ENCODE data around the gene DPYD. TPM values are rescaled to one million over a fixed set of nuclear protein-coding genes. Genes with fewer than 3 reads are reported as not detected.

Gene DPYD
- total and polyA plus RNA-seq, 7 experiments from 2014 or later, result 52.6 to 87.2 (median 57.4) TPM

- Histone ChIP-seq H3K36me3 (ENCODE audit: control insufficient read depth in 2 of 3, insufficient read depth in 3 of 3, low read length in 3 of 3) (peaks cover 4 to 18% (median 7%) of the 10 kb centered on the region in 3 experiments), H3K9me3 (ENCODE audit: control insufficient read depth in 2 of 3, low read length in 3 of 3) (no peaks in the 10 kb centered on the region), H3K27ac (ENCODE audit: low read depth, low read length) (no peak overlapping the region), H3K4me3 (ENCODE audit: low read length) (no peak overlapping the region), H3K4me1 (ENCODE audit: control insufficient read depth in 2 of 2, insufficient read depth in 2 of 2, low read length in 2 of 2) (no peaks in the 10 kb centered on the region), H3K27me3 (ENCODE audit: control insufficient read depth in 2 of 2, insufficient read depth in 2 of 2, low read length in 2 of 2) (no peaks in the 10 kb centered on the region)
- CTCF ChIA-PET, result no interaction called here
- POLR2A ChIA-PET, result no interaction called here
- Mint-ChIP-seq H3K4me3 (no peak overlapping the region), H3K4me1 (no peaks in the 10 kb centered on the region), H3K27ac (no peak overlapping the region), H3K9me3 (no peaks in the 10 kb centered on the region), H3K27me3 (no peaks in the 10 kb centered on the region), H3K36me3 (peaks cover 5 to 62% (median 49%) of the 10 kb centered on the region in 5 donors)
- no peak for DNase-seq
- no peak for ATAC-seq
- intact Hi-C loops (cut with micrococcal nuclease), result no loop called here
Observed at GRCh38 chr1:97570691-97571090, 350.1 kb downstream of the DPYD start.

GRCh38 chr1:97567000-97567749 lies 353.7 kb downstream of the DPYD start:
- no peak overlapping the region for H3K4me3 Mint-ChIP-seq
- DNase-seq, result no peak
- H3K27ac Mint-ChIP-seq, result no peak overlapping the region
- no peak overlapping the region for H3K4me3 ChIP-seq (ENCODE audit: low read length)
- ATAC-seq, result no peak
- H3K27ac ChIP-seq (ENCODE audit: low read depth, low read length), result no peak overlapping the region
- H3K36me3 ChIP-seq (ENCODE audit: control insufficient read depth in 2 of 3, insufficient read depth in 3 of 3, low read length in 3 of 3), result peaks cover 0 to 14% (median 3%) of the 10 kb centered on the region in 3 experiments
- POLR2A ChIA-PET, result no interaction called here
- H3K27me3 Mint-ChIP-seq, result no peaks in the 10 kb centered on the region
- peaks cover 0 to 2% (median 0%) of the 10 kb centered on the region in 7 donors for H3K4me1 Mint-ChIP-seq
- no peaks in the 10 kb centered on the region for H3K9me3 Mint-ChIP-seq
- H3K4me1 ChIP-seq (ENCODE audit: control insufficient read depth in 2 of 2, insufficient read depth in 2 of 2, low read length in 2 of 2), result no peaks in the 10 kb centered on the region
- H3K27me3 ChIP-seq (ENCODE audit: control insufficient read depth in 2 of 2, insufficient read depth in 2 of 2, low read length in 2 of 2), result no peaks in the 10 kb centered on the region
- intact Hi-C loops (cut with micrococcal nuclease), result no loop called here
- H3K36me3 Mint-ChIP-seq, result peaks cover 3 to 63% (median 54%) of the 10 kb centered on the region in 5 donors
- CTCF ChIA-PET, result no interaction called here
- no peaks in the 10 kb centered on the region for H3K9me3 ChIP-seq (ENCODE audit: control insufficient read depth in 2 of 3, low read length in 3 of 3)

- Histone ChIP-seq H3K4me3 (ENCODE audit: low read length) (no peak overlapping the region), H3K36me3 (ENCODE audit: control insufficient read depth in 2 of 3, insufficient read depth in 3 of 3, low read length in 3 of 3) (peaks cover 0 to 8% (median 1%) of the 10 kb centered on the region in 3 experiments), H3K27me3 (ENCODE audit: control insufficient read depth in 2 of 2, insufficient read depth in 2 of 2, low read length in 2 of 2) (no peaks in the 10 kb centered on the region), H3K27ac (ENCODE audit: low read depth, low read length) (no peak overlapping the region), H3K9me3 (ENCODE audit: control insufficient read depth in 2 of 3, low read length in 3 of 3) (no peaks in the 10 kb centered on the region), H3K4me1 (ENCODE audit: control insufficient read depth in 2 of 2, insufficient read depth in 2 of 2, low read length in 2 of 2) (no peaks in the 10 kb centered on the region)
- ATAC-seq (no peak), DNase-seq (no peak)
- Mint-ChIP-seq H3K36me3 (peaks cover 3 to 64% (median 55%) of the 10 kb centered on the region in 5 donors), H3K27ac (no peak overlapping the region), H3K27me3 (no peaks in the 10 kb centered on the region), H3K9me3 (no peaks in the 10 kb centered on the region), H3K4me1 (peaks cover 0 to 2% (median 0%) of the 10 kb centered on the region in 7 donors), H3K4me3 (no peak overlapping the region)
- ChIA-PET CTCF (no interaction called here), POLR2A (no interaction called here)
- intact Hi-C loops (cut with micrococcal nuclease), result no loop called here
Observed at GRCh38 chr1:97565886-97566285, 354.9 kb downstream of the DPYD start.

GRCh38 chr1:97563926-97564325 lies 356.9 kb downstream of the DPYD start:
- no peak overlapping the region for H3K27ac ChIP-seq (ENCODE audit: low read depth, low read length)
- Mint-ChIP-seq H3K36me3 (peaks cover under 1 to 69% (median 54%) of the 10 kb centered on the region in 5 donors), H3K9me3 (no peaks in the 10 kb centered on the region), H3K27me3 (no peaks in the 10 kb centered on the region), H3K4me1 (peaks cover 0 to 4% (median 0%) of the 10 kb centered on the region in 7 donors), H3K4me3 (no peak overlapping the region), H3K27ac (no peak overlapping the region)
- no peaks in the 10 kb centered on the region for H3K4me1 ChIP-seq (ENCODE audit: control insufficient read depth in 2 of 2, insufficient read depth in 2 of 2, low read length in 2 of 2)
- H3K9me3 ChIP-seq (ENCODE audit: control insufficient read depth in 2 of 3, low read length in 3 of 3), result no peaks in the 10 kb centered on the region
- ChIA-PET CTCF (no interaction called here), POLR2A (no interaction called here)
- DNase-seq, result no peak
- peaks cover 0 to 8% (median 0%) of the 10 kb centered on the region in 3 experiments for H3K36me3 ChIP-seq (ENCODE audit: control insufficient read depth in 2 of 3, insufficient read depth in 3 of 3, low read length in 3 of 3)
- intact Hi-C loops (cut with micrococcal nuclease), result loop anchor here in 1 of 2 donors (5.0 kb wide), 1 partner anchor 488 kb away; no protein-coding TSS in a partner anchor
- no peaks in the 10 kb centered on the region for H3K27me3 ChIP-seq (ENCODE audit: control insufficient read depth in 2 of 2, insufficient read depth in 2 of 2, low read length in 2 of 2)
- no peak overlapping the region for H3K4me3 ChIP-seq (ENCODE audit: low read length)
- no peak for ATAC-seq

- Mint-ChIP-seq H3K27me3 (no peaks in the 10 kb centered on the region), H3K36me3 (peaks cover 6 to 74% (median 67%) of the 10 kb centered on the region in 5 donors), H3K9me3 (peaks cover 0 to 13% (median 0%) of the 10 kb centered on the region in 11 donors), H3K4me1 (peaks cover 0 to 4% (median 0%) of the 10 kb centered on the region in 7 donors), H3K27ac (no peak overlapping the region), H3K4me3 (no peak overlapping the region)
- no peaks in the 10 kb centered on the region for H3K27me3 ChIP-seq (ENCODE audit: control insufficient read depth in 2 of 2, insufficient read depth in 2 of 2, low read length in 2 of 2)
- H3K4me1 ChIP-seq (ENCODE audit: control insufficient read depth in 2 of 2, insufficient read depth in 2 of 2, low read length in 2 of 2), result no peaks in the 10 kb centered on the region
- no peaks in the 10 kb centered on the region for H3K9me3 ChIP-seq (ENCODE audit: control insufficient read depth in 2 of 3, low read length in 3 of 3)
- no peak overlapping the region for H3K4me3 ChIP-seq (ENCODE audit: low read length)
- ChIA-PET CTCF (no interaction called here), POLR2A (no interaction called here)
- no peak for ATAC-seq
- peaks cover 0 to 13% (median 0%) of the 10 kb centered on the region in 3 experiments for H3K36me3 ChIP-seq (ENCODE audit: control insufficient read depth in 2 of 3, insufficient read depth in 3 of 3, low read length in 3 of 3)
- no peak for DNase-seq
- intact Hi-C loops (cut with micrococcal nuclease), result loop anchor here in 1 of 2 donors (5.0 kb wide), 1 partner anchor 490 kb away; no protein-coding TSS in a partner anchor
- H3K27ac ChIP-seq (ENCODE audit: low read depth, low read length), result no peak overlapping the region
Observed at GRCh38 chr1:97562081-97562480, 358.8 kb downstream of the DPYD start.

- Histone ChIP-seq H3K27ac (ENCODE audit: low read depth, low read length) (no peak overlapping the region), H3K36me3 (ENCODE audit: control insufficient read depth in 2 of 3, insufficient read depth in 3 of 3, low read length in 3 of 3) (peaks cover 0 to 10% (median 0%) of the 10 kb centered on the region in 3 experiments), H3K27me3 (ENCODE audit: control insufficient read depth in 2 of 2, insufficient read depth in 2 of 2, low read length in 2 of 2) (no peaks in the 10 kb centered on the region), H3K4me1 (ENCODE audit: control insufficient read depth in 2 of 2, insufficient read depth in 2 of 2, low read length in 2 of 2) (no peaks in the 10 kb centered on the region), H3K4me3 (ENCODE audit: low read length) (no peak overlapping the region), H3K9me3 (ENCODE audit: control insufficient read depth in 2 of 3, low read length in 3 of 3) (no peaks in the 10 kb centered on the region)
- Mint-ChIP-seq H3K27me3 (no peaks in the 10 kb centered on the region), H3K27ac (no peak overlapping the region), H3K36me3 (peaks cover 8 to 71% (median 62%) of the 10 kb centered on the region in 5 donors), H3K4me3 (no peak overlapping the region), H3K4me1 (peaks cover 0 to 4% (median 0%) of the 10 kb centered on the region in 7 donors), H3K9me3 (peaks cover 0 to 13% (median 0%) of the 10 kb centered on the region in 11 donors)
- ChIA-PET CTCF (no interaction called here), POLR2A (no interaction called here)
- DNase-seq, result no peak
- no peak for ATAC-seq
- intact Hi-C loops (cut with micrococcal nuclease), result loop anchor here in 1 of 2 donors (5.0 kb wide), 1 partner anchor 492 kb away; no protein-coding TSS in a partner anchor
Observed at GRCh38 chr1:97560714-97561113, 360.1 kb downstream of the DPYD start.

GRCh38 chr1:97553971-97554370 lies 366.9 kb downstream of the DPYD start:
- Mint-ChIP-seq H3K4me3 (no peak overlapping the region), H3K36me3 (peaks cover 8 to 50% (median 42%) of the 10 kb centered on the region in 5 donors), H3K9me3 (peaks cover 0 to 13% (median 0%) of the 10 kb centered on the region in 11 donors), H3K27ac (no peak overlapping the region), H3K27me3 (no peaks in the 10 kb centered on the region), H3K4me1 (peaks cover 0 to 4% (median 0%) of the 10 kb centered on the region in 7 donors)
- CTCF ChIA-PET, result no interaction called here
- Histone ChIP-seq H3K27me3 (ENCODE audit: control insufficient read depth in 2 of 2, insufficient read depth in 2 of 2, low read length in 2 of 2) (no peaks in the 10 kb centered on the region), H3K4me1 (ENCODE audit: control insufficient read depth in 2 of 2, insufficient read depth in 2 of 2, low read length in 2 of 2) (no peaks in the 10 kb centered on the region), H3K4me3 (ENCODE audit: low read length) (no peak overlapping the region), H3K9me3 (ENCODE audit: control insufficient read depth in 2 of 3, low read length in 3 of 3) (no peaks in the 10 kb centered on the region), H3K36me3 (ENCODE audit: control insufficient read depth in 2 of 3, insufficient read depth in 3 of 3, low read length in 3 of 3) (peaks cover 0 to 4% (median 0%) of the 10 kb centered on the region in 3 experiments), H3K27ac (ENCODE audit: low read depth, low read length) (no peak overlapping the region)
- POLR2A ChIA-PET, result no interaction called here
- ATAC-seq (no peak), DNase-seq (no peak)
- intact Hi-C loops (cut with micrococcal nuclease), result no loop called here
